ENCODE data around the gene PAPOLB.
"Not testable (repeated sequence)": the region's sequence is repeated elsewhere in the genome, so short reads cannot be mapped to it uniquely, and the experiment has no call there.

DNA sequence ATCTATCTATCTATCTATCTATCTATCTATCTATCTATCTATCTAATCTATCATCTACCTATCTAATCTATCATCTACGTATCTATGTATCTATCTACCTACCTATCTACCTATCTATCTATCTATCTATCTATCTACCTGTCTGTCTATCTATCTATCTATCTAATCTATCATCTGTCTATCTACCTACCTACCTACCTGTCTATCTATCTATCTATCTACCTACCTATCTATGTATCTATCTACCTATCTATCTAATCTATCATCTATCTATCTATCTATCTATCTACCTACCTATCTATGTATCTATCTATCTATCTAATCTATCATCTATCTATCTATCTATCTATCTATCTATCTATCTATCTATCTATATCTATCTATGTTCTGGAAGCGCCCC, 29.7 kb upstream of the PAPOLB start:
- TF ChIP-seq, protein P1, sequence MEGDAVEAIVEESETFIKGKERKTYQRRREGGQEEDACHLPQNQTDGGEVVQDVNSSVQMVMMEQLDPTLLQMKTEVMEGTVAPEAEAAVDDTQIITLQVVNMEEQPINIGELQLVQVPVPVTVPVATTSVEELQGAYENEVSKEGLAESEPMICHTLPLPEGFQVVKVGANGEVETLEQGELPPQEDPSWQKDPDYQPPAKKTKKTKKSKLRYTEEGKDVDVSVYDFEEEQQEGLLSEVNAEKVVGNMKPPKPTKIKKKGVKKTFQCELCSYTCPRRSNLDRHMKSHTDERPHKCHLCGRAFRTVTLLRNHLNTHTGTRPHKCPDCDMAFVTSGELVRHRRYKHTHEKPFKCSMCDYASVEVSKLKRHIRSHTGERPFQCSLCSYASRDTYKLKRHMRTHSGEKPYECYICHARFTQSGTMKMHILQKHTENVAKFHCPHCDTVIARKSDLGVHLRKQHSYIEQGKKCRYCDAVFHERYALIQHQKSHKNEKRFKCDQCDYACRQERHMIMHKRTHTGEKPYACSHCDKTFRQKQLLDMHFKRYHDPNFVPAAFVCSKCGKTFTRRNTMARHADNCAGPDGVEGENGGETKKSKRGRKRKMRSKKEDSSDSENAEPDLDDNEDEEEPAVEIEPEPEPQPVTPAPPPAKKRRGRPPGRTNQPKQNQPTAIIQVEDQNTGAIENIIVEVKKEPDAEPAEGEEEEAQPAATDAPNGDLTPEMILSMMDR (IDR thresholded peaks at IDR 0.05; ENCODE audit: poor library complexity) = not testable (repeated sequence)
- TF ChIP-seq EZH2 (IDR thresholded peaks at IDR 0.05; ENCODE audit: borderline replicate concordance) = not testable (repeated sequence)
